ENCODE data around the gene LINC01488.

The LINC01488 gene

DNA sequence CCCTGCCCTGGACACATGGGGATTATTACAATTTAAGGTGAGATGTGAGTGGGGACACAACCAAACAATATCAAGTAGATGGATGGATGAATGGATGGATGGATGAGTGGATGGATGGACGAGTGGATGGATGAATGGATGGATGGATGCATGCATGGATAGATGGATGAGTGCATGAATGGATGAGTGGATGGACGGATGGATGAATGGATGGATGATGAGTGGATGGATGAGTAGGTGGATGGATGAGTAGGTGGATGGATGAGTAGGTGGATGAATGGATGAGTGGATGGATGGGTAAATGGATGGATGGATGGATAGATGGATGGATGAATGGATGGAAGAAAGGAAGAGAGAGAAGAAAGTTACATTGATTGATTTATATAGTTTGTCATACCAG lies 859 bp downstream of the LINC01488 start:
- no peak for DNase-seq

DNA sequence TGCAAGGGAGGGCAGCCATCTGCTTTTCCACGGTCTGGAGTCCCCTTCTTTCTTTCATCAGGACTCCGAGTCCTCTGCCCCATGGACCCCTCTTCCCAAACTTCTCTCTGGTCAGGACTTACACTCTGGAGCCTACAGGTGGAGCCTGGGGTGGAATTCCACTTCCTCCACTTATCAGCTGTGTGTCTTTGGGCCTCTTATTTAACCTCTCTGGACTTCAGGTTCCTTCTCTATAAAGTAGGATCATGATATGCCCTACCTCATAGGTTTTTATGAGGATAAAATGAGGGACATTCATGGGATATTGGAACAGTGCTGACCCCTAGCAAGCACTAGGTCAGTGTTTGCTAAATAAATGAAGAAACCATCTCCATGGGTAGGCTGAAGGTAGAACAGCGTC lies 1.7 kb downstream of the LINC01488 start:
- DNase-seq = no peak

DNA sequence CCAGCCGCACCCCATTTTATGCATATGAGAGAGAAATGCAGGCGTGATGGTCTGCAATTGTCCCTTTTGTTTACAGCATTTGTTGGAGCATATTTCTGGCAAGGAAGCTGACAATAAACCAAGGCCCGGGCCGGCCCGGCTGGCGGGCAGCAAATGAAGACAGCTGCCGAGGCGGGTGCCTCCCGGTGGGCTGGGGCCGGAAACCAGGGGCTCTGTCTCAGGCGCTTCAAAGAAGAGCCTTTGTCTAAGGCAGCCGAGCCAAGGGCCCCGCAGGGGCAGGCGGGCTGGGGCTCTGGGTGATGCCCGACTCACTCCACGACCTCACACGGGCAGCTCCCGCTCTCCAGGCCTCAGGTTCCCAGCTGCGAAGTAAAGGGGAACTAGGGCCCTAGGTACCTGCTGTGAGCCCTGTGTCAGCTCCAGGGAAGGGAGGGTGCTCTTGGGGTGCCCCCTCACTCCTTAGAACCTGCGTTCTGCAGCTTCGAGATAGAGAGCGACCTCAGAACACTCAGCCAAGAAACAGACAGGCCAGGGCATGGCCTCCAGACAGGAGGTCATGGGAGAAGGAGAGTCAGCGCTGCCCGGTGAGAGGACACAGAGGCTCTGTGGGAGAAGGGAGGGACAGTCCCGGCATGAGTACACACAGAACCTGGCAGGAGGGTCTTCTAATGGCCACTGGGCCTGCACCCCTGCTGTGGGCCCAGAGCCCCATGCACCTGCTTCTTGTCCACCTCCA lies 2.4 kb downstream of the LINC01488 start:
- DNase-seq = no peak

DNA sequence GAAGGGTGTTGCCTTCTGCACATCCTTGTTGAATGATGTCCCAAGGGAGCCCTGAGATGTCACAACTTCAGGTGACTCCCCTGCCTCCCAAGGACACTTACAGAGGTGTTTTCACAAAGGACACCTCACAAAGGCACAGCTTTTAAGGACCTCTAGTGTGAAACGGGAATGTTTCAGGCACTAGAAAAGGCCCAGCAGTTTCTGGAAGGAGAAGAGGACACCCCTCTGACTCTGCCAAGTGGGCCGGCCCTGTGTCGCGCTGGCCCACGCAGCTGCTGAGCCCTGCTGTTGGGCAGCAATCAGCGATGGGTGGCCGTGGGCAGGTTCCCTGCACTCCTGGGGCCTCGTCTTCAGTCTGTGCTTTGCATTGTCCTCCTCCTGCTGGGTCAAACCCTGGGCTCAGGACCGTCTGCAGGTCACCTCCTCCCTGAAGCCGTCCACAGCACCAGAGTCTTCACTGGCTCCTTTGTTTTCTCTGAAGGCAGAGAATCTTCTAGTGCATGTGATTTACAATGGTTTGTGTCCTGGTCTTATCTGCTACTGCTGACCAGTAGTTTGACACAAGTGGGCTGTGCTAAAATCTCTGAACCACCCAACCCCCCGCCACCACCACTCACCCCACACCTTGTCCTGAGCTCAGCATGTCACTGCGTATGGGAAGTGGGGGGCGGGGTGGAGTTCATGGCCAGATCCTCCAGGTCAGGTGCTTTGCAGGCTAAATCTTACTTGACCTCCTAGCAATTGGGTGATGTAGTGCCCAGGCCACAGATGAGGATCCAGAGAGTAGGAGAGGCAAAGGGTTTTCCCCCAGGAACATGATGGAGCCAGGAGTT lies 3.2 kb downstream of the LINC01488 start:
- DNase-seq = no peak

DNA sequence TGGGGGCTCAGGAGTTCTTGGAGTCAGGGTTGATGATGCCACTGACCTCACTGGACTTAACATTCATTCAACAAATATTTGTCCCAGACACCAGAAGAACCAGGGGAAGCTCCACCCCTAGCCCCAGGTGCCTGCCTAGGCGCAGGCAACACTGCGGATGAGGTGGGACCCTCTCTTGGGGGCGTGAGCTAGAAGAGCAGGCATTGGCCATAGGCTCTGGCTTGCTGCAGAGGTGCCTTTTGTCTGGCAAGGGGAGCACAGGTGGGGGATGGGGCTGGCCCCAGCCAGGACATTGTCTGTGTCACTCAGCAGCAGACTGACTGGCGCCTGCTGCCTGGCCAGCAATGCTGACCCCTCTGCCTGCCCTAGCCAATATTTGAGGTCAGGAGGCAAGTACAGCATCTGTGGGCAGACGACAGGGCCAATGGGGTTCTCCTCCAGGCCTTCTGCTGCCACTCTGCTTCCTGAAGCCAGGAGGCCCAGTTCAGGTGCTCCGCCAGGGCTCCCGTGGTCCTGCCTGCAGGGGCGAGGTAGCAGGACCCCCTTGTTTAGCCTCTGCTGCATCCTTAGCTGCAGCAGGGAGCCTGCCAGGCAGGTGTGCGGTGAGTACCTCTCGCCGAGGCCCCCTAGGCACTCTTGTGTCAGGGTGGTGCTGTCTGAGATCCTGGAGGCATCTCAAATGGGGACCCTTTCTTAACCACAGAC lies 4.0 kb downstream of the LINC01488 start:
- no peak for DNase-seq

DNA sequence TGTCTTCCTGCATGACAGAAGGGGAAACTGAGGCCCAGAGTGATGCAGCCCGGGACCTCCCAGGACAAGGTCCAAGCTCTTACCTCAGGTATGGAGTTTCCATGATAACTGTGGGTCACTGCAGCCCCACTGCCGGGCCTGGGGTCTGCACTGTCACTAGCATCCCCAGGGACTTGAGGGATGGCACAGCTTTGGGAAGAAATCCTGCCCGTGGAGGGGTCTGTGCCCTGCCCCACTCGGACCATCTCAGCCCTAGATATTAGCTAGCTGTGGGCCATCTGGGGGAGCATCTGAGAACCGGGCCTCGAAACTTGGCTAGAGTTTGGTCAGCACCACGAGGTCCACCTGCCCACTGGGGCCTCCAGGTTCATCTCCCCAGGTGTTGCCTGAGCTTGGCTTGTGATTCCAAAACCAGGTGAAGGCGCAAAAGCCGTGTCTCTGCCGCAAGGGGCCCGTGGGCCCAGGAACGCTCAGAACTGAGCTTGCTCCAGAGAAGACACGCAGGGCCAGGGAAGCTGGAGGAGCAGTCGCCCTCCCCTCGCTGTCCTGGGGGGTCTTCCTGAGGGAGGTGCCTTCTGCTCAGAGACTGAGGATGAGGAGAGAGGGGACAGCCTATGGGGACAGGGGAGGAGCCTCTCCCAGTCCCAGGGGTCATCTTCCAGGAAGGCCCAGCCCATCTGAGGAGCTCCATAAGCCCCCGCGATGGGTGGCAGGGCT lies 4.8 kb downstream of the LINC01488 start:
- no peak for DNase-seq

DNA sequence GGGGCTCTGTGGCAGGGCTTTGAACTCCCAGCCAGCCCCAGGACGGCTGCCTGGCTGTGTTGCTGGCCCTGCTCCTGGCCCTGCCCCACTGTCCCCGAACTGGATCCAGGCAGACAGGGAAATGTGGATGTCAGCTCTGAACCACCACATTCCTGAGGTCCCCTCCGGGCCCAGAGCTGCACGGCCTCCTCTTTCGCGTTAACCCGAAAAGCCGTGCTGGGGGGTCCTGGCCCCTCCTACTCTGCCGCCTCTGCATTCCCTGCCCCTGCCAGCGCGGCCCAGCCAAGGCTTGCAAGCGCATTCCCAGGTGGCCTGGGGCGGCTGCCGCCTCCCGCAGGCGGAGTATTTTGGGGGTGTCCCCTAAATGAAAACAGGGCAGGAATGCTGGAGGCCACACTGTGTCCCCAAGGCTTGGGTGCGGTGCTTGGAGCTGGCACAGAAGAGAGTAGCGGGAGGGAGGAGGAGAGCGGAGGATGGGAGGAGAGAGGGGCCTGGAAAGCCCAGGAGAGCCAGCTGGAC lies 5.4 kb downstream of the LINC01488 start:
- DNase-seq = no peak

DNA sequence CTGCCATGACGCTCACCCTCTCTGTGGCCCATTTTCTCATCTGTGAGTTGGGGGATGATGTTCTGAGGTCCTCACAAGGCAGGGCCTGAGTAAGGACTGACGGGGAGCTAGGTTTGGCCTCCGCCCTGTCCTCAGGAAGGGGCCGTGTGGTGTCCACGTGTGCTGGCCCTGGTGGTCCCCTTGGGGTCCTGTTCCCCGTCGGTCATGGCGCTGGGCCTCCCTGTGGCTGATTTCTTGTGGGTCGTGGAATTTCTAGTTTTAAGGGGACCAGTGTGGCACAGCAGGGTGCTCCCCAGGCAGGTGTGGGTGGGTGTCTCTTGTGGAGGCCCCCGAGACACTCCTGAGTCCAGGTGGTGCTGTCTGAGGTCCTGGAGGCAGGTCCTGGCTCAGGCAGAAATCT lies 5.9 kb downstream of the LINC01488 start:
- no peak for DNase-seq

DNA sequence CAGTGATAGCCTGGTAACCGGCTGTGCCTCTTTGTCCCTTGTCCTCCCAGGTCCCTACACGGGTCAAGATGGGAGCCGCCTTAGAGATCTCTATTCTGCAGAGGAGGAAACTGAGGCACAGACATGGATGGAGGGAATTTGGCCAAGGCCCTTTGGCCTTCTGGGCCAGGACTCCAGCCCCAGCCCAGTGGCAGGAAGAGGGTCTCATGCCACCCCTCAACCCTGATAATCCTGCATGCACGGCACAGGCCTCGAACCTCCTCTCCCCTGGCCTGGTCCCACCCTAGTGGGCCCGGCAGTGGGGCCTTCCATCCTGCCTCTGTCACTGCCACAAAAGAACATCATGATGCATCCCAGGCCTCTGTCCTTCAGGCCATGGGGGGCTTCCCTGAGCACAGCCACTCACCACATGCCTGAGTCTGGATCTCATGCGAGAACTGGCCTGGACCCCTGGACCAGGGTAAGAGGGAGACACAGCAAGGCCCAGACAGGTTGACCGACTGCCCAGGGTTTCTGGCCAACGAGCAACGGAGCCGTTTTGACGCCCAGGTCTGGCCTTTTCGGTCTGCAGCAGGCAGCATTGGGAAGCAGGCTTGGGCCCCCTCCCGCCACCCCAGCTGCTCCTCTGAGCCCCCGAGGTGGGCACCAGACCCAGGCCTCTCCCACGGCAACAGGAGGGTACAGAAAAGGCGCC lies 6.5 kb downstream of the LINC01488 start:
- DNase-seq = no peak

DNA sequence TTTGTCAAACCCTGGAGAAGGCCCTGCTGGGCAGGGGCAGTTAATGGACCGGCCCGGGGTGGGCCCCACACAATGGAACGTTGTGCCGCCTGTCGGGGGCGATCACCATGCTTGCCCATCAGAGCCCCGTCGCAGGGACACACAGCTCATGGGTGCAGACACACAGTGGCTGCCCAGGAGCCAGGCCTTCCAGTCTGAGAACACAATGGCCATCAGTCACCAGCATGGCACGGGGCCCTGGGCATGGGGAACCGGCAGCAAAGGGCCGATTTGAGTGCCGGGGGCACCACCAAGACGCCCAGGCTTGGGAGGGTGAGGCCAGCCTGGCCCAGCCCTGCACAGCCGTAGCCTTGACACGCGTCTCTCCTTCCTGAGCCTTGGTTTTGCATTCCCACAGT lies 7.1 kb downstream of the LINC01488 start:
- DNase-seq = no peak

DNA sequence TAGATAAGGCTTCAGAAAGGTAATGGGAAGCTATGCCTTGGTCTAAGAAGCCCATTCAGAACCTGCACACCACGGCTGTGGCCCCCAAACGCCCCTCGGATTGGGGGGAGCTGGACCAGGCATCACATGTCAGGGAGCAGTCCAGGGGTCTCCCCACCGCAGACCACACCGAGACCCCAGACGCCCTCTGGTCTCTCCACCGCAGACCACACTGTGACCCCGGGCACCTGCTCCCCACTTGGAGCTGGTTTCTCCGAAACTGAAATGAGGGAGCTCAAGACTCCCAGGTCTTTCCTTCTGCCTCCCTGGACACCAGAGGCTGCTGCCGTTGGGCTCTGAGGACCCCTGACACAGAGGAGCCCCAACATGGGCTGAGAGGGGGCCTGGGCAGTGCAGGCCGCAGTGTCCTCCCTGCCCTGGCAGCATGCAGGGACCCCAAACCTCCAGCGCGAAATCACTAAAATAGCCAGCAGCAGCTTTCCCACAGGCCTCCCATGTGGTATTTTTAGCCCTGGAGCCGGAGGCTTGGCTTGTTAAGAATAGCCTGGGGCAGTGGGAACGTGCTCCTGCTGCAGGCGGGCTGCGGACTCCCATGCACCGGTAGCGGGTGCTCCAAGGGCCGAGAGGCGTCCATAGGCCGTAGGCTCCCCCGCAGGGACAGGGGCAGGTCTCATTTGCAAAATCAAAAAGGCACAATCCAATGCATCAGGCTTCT lies 7.7 kb downstream of the LINC01488 start:
- no peak for DNase-seq

DNA sequence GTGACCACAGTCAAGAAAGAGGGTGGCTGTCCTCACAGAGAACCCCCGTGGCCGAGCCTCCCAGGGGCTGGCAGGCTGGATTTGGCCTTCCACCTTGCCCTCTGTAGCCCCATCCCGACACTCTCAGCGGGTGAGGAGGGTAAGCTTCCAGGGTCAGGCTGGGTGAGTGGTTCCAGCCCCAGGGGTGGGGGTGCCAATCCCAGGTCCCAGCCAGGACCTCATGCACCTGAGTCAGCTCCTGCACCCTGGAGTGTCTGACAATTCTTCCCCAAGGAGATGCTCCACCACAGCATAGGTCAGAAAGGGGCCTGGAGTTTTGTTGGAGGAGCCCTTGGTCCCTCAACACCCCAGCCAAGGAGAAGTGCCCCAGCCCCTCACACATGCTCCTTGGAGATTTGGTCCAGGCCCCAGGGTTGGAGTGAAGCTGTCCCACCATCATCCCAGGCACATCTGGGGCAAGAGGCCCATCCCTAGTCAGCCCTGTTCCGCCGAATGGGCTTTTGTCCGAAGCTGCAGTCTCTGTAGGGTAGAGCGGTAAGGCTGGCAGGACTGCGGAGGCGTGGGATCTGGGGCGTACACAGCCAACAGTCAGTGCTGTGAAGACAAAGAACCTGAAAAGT lies 8.4 kb downstream of the LINC01488 start:
- DNase-seq = no peak

DNA sequence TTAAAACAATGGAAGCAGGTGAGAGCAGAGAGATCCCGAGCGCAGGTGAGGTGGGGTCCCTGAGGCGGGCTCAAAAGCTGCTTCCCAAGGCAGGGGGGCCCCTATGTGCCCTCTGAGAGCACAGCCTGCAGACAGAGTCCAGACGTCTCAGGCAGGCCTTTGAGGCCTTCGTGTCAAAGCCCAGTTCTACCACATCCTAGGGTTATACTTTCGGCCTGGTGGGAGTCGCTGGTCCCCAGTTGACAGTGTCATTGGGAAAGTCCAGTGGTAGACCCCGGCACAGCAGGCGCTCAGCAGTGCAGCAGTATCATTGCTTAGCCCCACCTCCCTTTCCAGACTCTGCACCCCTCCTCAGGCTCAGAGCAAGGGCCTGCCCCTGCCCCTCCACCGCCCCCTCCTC lies 9.1 kb downstream of the LINC01488 start:
- DNase-seq = no peak

DNA sequence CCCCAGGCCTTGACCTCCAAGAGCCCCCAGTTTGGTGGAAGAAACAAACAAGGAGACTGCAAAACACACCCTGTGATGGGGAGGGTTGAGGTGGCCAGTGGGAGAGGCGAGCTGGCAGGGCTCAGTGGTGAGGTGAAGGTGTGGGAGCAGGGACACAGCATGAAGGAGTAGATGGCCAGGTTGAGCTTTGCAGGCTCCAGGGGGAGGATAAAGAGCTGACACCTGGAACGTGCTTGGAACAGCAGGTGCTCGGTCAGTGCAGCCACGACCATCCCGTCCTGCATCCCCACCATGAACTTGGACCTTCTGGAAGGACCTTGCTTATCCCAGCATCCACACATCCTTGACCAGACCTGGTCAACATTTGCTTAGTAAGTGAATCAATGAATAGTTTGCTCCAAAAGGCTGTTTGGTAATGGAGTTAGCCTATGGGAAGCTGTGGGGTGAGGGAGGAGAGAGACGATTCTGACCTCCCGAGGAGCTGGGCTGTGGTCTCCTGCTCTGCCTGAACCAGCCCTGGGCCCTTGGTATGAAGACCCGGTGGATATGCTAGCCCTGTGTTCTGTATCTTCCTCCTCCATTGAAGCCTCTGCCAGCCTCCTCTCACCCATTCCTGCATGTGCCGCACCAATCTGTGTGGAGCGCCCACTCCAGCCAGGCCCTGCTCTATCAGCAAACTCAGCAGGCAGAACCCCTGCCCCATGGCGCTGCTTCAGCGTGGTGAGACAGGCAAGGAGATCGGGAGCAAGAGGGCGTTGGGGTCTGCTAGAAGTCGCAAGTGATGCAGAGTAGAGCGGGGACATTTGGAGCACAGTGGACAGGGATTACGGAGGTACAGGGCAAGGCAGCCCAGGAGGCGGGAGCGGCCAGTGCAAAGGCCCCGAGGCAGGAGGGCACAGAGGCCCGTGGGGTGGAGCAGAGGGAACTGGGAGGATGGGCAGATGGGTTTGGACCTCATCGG lies 9.9 kb downstream of the LINC01488 start:
- DNase-seq = no peak

DNA sequence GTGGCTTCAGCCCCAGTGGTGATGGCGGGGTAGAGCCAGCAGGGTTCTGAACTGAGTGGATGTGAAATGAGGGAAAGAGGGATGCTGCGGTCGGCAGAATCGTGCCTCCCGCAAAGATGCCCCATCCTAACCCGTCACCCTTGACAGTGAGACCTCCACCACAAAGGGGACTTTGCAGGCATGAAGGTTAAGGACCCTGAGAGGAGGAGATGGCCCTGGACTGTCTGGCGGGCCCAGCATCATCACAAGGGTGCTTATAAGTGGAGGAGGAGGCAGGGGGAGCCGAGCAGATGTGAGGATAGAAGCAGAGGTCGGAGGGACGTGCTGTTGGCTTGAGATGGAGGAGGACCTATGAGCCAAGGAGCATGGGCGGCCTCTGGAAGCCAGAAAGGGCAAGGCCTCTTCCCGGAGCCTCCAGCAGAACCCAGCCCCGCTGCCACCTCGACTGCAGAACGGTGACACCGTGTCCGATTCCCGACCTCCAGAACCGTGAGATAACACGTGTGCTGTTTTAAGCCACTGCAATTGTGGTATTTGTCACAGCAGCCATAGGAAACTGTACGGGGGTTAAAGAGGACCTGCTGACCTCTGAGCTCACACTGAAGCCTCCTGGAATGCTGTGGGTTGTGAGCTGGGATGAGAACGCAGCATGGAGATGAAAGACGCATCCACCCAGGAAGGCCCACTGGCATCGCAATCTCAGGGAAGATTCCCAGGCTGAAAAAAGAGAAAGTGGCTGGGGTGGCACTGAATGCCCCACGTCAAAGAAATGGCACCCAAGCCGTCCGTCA lies 10.9 kb downstream of the LINC01488 start:
- DNase-seq = no peak

DNA sequence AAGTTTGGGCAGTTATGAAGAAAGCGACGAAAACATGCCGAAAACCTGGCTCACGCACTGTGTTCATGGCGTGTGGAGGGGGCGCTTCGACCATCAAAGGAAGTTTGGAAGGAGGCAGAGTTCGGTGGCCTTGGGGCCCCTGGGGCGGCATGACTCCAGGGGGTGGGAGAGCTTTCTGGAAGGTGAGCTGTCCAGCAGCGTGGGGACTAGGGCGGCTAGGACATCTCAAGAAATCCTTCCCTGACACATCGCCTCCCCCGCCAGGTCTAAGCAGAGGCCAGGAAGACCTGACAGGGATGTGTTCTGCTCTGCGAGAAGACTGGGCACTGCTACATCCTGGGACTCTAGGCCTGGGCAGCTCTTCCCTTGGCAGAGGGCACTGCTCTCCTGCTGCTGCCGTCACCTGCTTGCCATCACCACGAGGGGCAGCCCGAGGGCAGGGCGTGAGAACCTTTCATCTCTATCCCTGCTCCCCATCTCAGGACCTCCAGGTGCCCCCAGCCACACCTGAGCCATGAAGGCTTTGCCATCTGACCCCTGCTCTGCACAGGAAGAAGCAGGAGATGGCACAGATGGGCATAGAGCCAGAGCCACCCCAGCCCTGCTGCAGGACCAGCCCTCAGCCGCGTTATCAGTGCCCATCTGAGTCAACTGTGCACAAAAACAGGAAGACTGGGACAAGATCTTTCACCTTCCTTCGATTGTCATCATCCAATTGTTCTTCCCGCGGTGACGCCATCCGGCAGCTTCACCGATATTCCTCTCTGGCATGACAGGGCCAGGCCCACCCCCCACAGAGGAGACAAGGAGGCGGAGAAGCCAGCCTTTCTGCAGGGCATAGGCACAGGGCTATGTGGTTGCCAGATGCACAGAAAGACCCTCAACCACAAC lies 12.7 kb downstream of the LINC01488 start:
- DNase-seq = no peak

DNA sequence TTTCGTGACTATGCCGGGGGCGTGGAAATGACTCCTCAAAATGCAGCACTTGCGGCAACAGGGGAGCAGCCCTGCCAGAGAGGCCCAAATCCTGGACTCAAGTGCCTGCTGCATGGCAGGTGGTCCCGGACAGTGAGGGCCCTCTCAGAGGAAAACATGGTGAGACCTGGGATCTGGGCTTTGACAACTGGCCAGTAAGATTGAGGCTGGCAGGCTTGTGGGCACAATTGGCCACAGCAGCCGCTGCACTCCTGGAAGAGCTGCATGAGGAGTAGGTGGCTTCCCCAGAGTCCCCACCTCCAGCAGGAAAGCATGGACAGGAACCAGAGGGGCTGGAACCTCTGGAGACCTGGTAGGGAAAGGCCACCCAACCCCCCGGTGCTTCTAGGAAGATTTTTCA lies 13.4 kb downstream of the LINC01488 start:
- no peak for DNase-seq
